H9 (cell line): Measurements from ENCODE around the gene RAB4B. TPM values are rescaled to one million over a fixed set of nuclear protein-coding genes. Genes with fewer than 3 reads are reported as not detected.

ENCODE experiments used
- DNase-seq: peaks from one replicate; pipeline ENCODE4 v3.0.0-alpha.2; 2017
- H2AFZ ChIP-seq: one replicate; pipeline ENCODE4 v1.6.1; 2013; ENCODE audit warnings: mild to moderate bottlenecking, low read length, control low read depth, moderate library complexity
- H2AK5ac ChIP-seq: 2 replicates; pipeline ENCODE4 v1.6.1; 2013; ENCODE audit warnings: low read length, control low read depth, mixed read lengths; ENCODE audit not compliant: insufficient read length
- H2BK120ac ChIP-seq: one replicate; pipeline ENCODE4 v1.6.1; 2013; ENCODE audit warnings: low read depth, mild to moderate bottlenecking, low read length, control low read depth, inconsistent platforms; ENCODE audit not compliant: poor library complexity, severe bottlenecking
- H2BK12ac ChIP-seq: 2 replicates; pipeline ENCODE4 v1.6.1; 2013; ENCODE audit warnings: low read length, control low read depth, mixed read lengths, low read depth; ENCODE audit not compliant: insufficient read length
- H2BK15ac ChIP-seq: 2 replicates; pipeline ENCODE4 v1.6.1; 2013; ENCODE audit warnings: low read depth, low read length, control low read depth
- H2BK20ac ChIP-seq: one replicate; pipeline ENCODE4 v1.6.1; 2013; ENCODE audit warnings: low read depth, mild to moderate bottlenecking, low read length, control low read depth, inconsistent platforms; ENCODE audit not compliant: poor library complexity, severe bottlenecking
- H2BK5ac ChIP-seq: 2 replicates; pipeline ENCODE4 v1.6.1; 2013; ENCODE audit warnings: low read length, control low read depth, mixed read lengths; ENCODE audit not compliant: insufficient read length
- H3K14ac ChIP-seq: 2 replicates; pipeline ENCODE4 v1.6.1; 2013; ENCODE audit warnings: low read length, control low read depth; ENCODE audit not compliant: insufficient read depth
- H3K18ac ChIP-seq: 2 replicates; pipeline ENCODE4 v1.6.1; 2013; ENCODE audit warnings: low read depth, mild to moderate bottlenecking, mixed read lengths, low read length, control low read depth; ENCODE audit not compliant: insufficient read length
- H3K23ac ChIP-seq: 2 replicates; pipeline ENCODE4 v1.6.1; 2013; ENCODE audit warnings: low read length, control low read depth, mixed read lengths, low read depth; ENCODE audit not compliant: insufficient read length
- H3K23me2 ChIP-seq: 2 replicates; pipeline ENCODE4 v1.6.1; 2013; ENCODE audit warnings: low read depth, mild to moderate bottlenecking, mixed read lengths, low read length, control low read depth; ENCODE audit not compliant: insufficient read length, poor library complexity, severe bottlenecking
- H3K27ac ChIP-seq: 2 replicates; pipeline ENCODE4 v1.5.1; 2013; ENCODE audit warnings: low read length, control low read depth, mixed read lengths, low read depth; ENCODE audit not compliant: insufficient read length
- H3K27me3 ChIP-seq: 2 replicates; pipeline ENCODE4 v1.6.1; 2013; ENCODE audit warnings: low read length, control low read depth, inconsistent platforms; ENCODE audit not compliant: insufficient read depth
- H3K4ac ChIP-seq: 2 replicates; pipeline ENCODE4 v1.6.1; 2013; ENCODE audit warnings: low read depth, mild to moderate bottlenecking, control low read depth, inconsistent platforms, low read length, moderate library complexity
- H3K4me1 ChIP-seq: 2 replicates; pipeline ENCODE4 v1.6.1; 2013; ENCODE audit warnings: low read length, control low read depth, inconsistent platforms; ENCODE audit not compliant: insufficient read depth
- H3K4me2 ChIP-seq: 2 replicates; pipeline ENCODE4 v1.6.1; 2013; ENCODE audit warnings: low read length, control low read depth, mixed read lengths; ENCODE audit not compliant: insufficient read length, insufficient read depth
- H3K56ac ChIP-seq: 2 replicates; pipeline ENCODE4 v1.6.1; 2013; ENCODE audit warnings: low read depth, mild to moderate bottlenecking, mixed read lengths, low read length, control low read depth; ENCODE audit not compliant: insufficient read length
- H3K79me1 ChIP-seq: 2 replicates; pipeline ENCODE4 v1.6.1; 2013; ENCODE audit warnings: low read depth, mild to moderate bottlenecking, moderate library complexity, low read length, control low read depth, inconsistent platforms; ENCODE audit not compliant: insufficient read depth, poor library complexity, severe bottlenecking
- H3K79me2 ChIP-seq: 2 replicates; pipeline ENCODE4 v1.6.1; 2013; ENCODE audit warnings: low read length, control low read depth, inconsistent platforms; ENCODE audit not compliant: insufficient read depth
- H3K9ac ChIP-seq: 2 replicates; pipeline ENCODE4 v1.6.1; 2013; ENCODE audit warnings: low read length, control low read depth, mixed read lengths; ENCODE audit not compliant: insufficient read length; ENCODE audit errors: extremely low read depth
- H3K9me3 ChIP-seq: one replicate; pipeline ENCODE4 v1.6.1; 2013; ENCODE audit warnings: low read depth, low read length, inconsistent platforms; ENCODE audit not compliant: control insufficient read depth
- H3T11ph ChIP-seq: one replicate; pipeline ENCODE4 v1.6.1; 2013; ENCODE audit warnings: mild to moderate bottlenecking, low read length, control low read depth, inconsistent platforms
- H4K20me1 ChIP-seq: one replicate; pipeline ENCODE4 v1.6.1; 2013; ENCODE audit not compliant: control insufficient read depth, insufficient read length, insufficient read depth
- H4K5ac ChIP-seq: 2 replicates; pipeline ENCODE4 v1.6.1; 2013; ENCODE audit warnings: low read depth, mild to moderate bottlenecking, mixed read lengths, low read length, control low read depth; ENCODE audit not compliant: insufficient read length
- H4K8ac ChIP-seq: replicated peaks from 2 replicates; pipeline ENCODE4 v1.6.1; 2013; ENCODE audit warnings: low read length, control low read depth, mixed read lengths, low read depth; ENCODE audit not compliant: insufficient read length
- H4K91ac ChIP-seq: 2 replicates; pipeline ENCODE4 v1.6.1; 2013; ENCODE audit warnings: low read depth, mild to moderate bottlenecking, moderate library complexity, mixed read lengths, low read length, control low read depth; ENCODE audit not compliant: insufficient read length
- H3K27ac Mint-ChIP-seq, 3 experiments: 2 replicates in 2 of 3; 3 replicates in 1 of 3; pipeline ENCODE4 v1.8.0; 2020 to 2021; ENCODE audit warnings: mixed read lengths in 3 of 3, mild to moderate bottlenecking in 1 of 3, moderate library complexity in 1 of 3
- H3K27me3 Mint-ChIP-seq: 2 replicates; pipeline ENCODE4 v1.8.0; 2021; ENCODE audit warnings: low read depth, mild to moderate bottlenecking, moderate library complexity, mixed read lengths
- H3K36me3 Mint-ChIP-seq, 3 experiments: 2 replicates in 2 of 3; 3 replicates in 1 of 3; pipeline ENCODE4 v1.8.0; 2020 to 2021; ENCODE audit warnings: low read depth in 3 of 3, mixed read lengths in 3 of 3; ENCODE audit not compliant: insufficient read depth in 1 of 3
- H3K4me1 Mint-ChIP-seq, 2 experiments: 2 replicates each; pipeline ENCODE4 v1.8.0; 2020; ENCODE audit warnings: mixed read lengths in 2 of 2
- H3K4me3 Mint-ChIP-seq, 2 experiments: 2 replicates in 1 of 2; 3 replicates in 1 of 2; pipeline ENCODE4 v1.8.0; 2020 to 2021; ENCODE audit warnings: mild to moderate bottlenecking in 2 of 2, mixed read lengths in 2 of 2, moderate library complexity in 1 of 2
- H3K9me3 Mint-ChIP-seq, 2 experiments: 2 replicates in 1 of 2; 3 replicates in 1 of 2; pipeline ENCODE4 v1.8.0; 2020; ENCODE audit warnings: mild to moderate bottlenecking in 2 of 2, mixed read lengths in 2 of 2, moderate library complexity in 1 of 2
- WGBS: extraction: QIAGEN DNeasy Blood & Tissue Kit; methylation state at CpG from one replicate; pipeline ENCODE4 v1.1.7; 2013; ENCODE audit warnings: missing lambda C conversion rate, low lambda C conversion rate, mixed read lengths; ENCODE audit not compliant: insufficient read length; ENCODE audit errors: extremely low coverage; 5-methylcytosine and 5-hydroxymethylcytosine counted together
- total RNA-seq: library from RNA; stranded (reverse); gene quantifications from 2 replicates; pipeline ENCODE4 v1.2.1, GENCODE V29; 2021
- TF ChIP-seq, protein P1 (sequence below): fragments of 200-600 bp; sonication (generic); conservative IDR thresholded peaks from 3 replicates; pipeline ENCODE4 v1.8.0; 2021; ENCODE audit warnings: antibody characterized with exemption, mild to moderate bottlenecking

RAB4B gene
- total RNA-seq, 1 experiment from 2014 or later: 26.8 TPM

DNA sequence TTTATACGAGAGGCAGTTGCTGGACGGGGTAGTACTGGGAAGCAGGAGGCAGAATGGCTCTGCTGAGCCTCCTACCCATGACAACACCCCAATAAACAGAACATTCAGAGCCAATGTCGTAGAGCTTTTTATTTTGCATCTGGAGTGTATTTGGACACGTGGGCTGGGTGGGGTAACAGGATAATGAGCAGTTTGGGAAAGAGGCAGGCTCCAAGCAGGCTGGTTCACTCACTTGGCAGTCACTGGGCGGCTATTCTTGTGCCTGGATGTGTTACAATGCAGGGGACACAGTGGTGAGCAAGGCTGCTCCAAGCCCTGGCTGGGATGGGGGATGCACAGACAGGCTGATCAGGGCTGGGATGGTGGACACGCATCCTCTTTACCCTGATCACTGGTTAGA lies 37.3 kb upstream of the RAB4B start:
- Histone ChIP-seq H4K20me1 (no peaks in the 10 kb centered on the region), H3K27me3 (no peaks in the 10 kb centered on the region), H3K79me1 (no peaks in the 10 kb centered on the region), H3K4me1 (0 out of 2 replicates have a peak, but pooled peaks cover 4% of the 10 kb centered on the region), H3K18ac (no peak overlapping the region), H4K91ac (no peak overlapping the region), H3K9me3 (no peaks in the 10 kb centered on the region), H3K9ac (no peak overlapping the region), H4K5ac (no peak overlapping the region), H2BK20ac (no peak overlapping the region), H2BK120ac (no peak overlapping the region), H3K23me2 (no peaks in the 10 kb centered on the region), H3T11ph (no peak overlapping the region), H3K14ac (no peak overlapping the region), H2BK12ac (no peak overlapping the region), H2BK5ac (no peak overlapping the region), H3K79me2 (no peaks in the 10 kb centered on the region), H2AFZ (no peak overlapping the region), H3K23ac (no peak overlapping the region), H3K56ac (no peak overlapping the region), H3K4ac (no peak overlapping the region), H2AK5ac (no peak overlapping the region), H2BK15ac (no peak overlapping the region), H4K8ac (no peak overlapping the region), H3K27ac (no peak overlapping the region), H3K4me2 (no peak overlapping the region)
- WGBS: no CpG with 5 or more reads among the region's 6 CpGs
- Mint-ChIP-seq H3K4me3 (no peak overlapping the region), H3K27ac (peak overlapping the region in 2 of 3 experiments; percentile 51 to 92; a peak in 4 of 7 replicates), H3K4me1 (peaks cover 11 to 15% of the 10 kb centered on the region in 2 experiments), H3K36me3 (peaks cover 6 to 37% (median 30%) of the 10 kb centered on the region in 3 experiments; a peak in 6 of 7 replicates), H3K9me3 (no peaks in the 10 kb centered on the region), H3K27me3 (no peaks in the 10 kb centered on the region)
- TF ChIP-seq, protein P1, sequence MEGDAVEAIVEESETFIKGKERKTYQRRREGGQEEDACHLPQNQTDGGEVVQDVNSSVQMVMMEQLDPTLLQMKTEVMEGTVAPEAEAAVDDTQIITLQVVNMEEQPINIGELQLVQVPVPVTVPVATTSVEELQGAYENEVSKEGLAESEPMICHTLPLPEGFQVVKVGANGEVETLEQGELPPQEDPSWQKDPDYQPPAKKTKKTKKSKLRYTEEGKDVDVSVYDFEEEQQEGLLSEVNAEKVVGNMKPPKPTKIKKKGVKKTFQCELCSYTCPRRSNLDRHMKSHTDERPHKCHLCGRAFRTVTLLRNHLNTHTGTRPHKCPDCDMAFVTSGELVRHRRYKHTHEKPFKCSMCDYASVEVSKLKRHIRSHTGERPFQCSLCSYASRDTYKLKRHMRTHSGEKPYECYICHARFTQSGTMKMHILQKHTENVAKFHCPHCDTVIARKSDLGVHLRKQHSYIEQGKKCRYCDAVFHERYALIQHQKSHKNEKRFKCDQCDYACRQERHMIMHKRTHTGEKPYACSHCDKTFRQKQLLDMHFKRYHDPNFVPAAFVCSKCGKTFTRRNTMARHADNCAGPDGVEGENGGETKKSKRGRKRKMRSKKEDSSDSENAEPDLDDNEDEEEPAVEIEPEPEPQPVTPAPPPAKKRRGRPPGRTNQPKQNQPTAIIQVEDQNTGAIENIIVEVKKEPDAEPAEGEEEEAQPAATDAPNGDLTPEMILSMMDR: no peak
- DNase-seq: no peak
